Stimulated activated CD8-positive, alpha-beta memory T cell treated with anti-CD3 and anti-CD28 coated beads, Interleukin-7, amount 100 ng/mL, for 48 hours (primary cell): ENCODE measurements around the gene ZNF862.

Experiments
- DNase-seq, 2 donors: peaks; one replicate each; pipeline ENCODE4 v3.0.0-alpha.2; 2020; ENCODE audit warnings: low read depth in 1 of 2; ENCODE audit errors: extremely low read depth in 1 of 2

The ZNF862 gene

DNA sequence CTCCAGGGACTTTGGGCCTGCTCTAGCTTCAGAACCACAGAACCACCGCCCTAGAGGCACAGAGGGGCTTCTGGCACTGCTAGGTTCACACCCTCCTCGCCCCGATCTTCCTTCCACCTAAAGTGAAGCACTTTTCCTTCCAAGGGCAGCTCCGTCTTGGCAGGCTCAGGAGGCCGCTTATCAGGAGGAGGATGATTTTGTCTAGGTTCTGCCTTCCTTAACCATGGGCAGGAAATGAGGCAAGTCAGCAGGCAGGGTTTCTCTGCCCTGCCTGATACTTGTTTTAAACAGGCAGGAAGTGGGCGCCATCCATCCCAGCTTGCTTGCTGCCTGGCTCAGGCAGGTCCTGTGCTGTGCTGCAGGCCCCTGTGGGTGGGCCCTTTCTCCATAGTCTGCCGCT, 27.3 kb downstream of the ZNF862 start:
- no peak for DNase-seq

DNA sequence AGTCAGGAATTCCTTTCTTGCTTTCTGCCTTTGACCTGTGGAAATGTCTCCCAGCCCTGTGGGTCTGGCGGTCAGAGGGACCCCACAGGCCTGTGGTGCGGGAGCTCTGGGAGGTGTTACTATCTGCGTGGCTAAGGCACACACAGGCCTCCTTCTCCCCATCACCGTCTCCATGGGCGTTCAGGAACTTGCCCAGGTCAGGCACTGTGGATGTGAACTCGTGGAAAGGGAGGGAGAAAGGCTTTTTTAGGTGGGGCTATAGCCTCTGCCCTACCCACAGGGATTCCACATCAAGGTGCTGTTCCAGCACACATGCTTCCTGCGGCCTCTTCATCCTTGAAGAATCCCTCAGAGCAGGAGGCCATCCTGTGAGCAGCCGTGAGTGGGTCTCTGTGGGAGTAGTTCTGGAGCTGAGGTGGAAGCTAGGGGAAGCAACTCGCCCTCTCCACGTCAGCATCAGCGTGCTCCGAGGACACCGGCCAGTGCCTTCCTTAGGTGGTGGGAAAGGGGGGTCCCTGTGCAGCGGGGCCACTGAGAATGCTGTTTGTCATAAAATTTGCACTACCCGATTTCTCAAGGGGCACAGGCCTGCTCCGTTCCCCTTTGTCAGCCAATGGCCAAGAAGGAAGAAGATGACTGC, 28.1 kb downstream of the ZNF862 start:
- no peak for DNase-seq

DNA sequence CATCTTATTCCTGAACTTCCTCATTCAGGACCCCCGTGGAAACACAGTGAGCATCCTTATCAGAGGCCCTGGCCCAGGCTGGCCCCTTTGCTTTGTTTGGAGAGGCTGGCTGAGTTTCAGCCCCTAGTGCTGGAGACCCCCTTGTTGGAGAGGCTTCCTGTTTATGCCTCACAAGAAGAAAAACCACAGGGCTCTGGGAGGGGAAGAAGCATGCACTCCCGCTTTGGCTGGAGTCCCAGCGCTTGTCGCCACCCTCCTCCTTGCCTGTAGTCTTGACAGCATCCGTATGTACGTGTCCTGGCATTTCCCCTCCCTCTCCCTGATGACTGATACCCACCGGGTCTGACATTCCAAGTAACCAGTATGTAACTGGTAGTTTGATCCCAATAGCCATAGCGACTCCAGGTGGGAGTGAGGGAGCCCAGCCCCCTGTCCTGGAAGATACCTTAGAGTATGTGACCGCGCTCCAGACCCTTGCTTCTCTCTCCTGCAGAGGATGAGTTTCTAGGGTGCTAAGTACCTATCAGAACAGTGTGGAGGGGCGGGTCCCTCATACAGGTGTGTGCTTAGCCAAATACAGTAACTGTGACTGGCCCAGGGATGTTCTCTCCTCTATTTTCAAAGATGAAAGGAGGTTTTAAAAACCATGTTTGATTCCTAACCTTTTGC, 28.7 kb downstream of the ZNF862 start:
- no peak for DNase-seq

DNA sequence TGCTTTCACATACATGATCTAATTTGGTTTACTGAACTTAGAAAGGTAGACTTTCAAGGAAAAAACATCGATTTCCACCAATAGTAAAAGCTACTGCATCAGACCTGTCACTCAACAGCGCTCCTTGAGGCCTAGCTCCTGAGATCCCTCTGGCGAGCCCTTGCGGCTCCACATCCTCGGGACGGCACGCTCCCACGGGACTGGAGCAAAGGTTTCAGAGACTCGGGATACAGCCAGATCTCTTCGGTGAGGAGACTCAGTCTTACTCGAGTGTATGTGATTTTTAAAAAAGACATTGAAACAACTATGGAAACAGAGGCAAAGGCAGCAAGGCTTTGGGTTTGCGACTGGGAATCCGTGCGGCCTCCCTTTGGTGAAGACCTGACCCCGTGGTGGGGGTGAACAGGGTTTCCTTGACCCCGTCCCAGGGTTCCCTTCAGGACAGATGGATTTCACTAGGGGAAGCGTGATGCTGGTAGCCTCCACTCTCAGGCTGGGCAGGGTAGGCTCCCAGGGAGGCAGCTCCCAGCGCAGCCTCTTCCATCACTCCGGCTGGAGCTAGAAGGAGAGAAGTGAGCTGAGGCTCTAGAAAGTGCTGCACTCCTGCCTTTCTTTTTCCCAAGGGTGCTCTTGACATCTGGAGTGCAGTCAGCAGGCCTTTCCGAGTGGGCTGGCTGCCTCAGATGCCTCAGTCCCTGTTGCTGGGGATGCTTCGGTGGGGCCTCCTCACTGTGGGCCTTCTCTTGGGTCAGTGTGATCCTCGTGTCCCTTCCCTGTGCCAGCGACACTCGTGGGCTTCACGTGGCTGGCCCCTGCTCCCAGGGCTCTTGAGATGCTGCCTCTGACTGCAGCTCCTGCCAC, 29.8 kb downstream of the ZNF862 start:
- DNase-seq, result no peak

DNA sequence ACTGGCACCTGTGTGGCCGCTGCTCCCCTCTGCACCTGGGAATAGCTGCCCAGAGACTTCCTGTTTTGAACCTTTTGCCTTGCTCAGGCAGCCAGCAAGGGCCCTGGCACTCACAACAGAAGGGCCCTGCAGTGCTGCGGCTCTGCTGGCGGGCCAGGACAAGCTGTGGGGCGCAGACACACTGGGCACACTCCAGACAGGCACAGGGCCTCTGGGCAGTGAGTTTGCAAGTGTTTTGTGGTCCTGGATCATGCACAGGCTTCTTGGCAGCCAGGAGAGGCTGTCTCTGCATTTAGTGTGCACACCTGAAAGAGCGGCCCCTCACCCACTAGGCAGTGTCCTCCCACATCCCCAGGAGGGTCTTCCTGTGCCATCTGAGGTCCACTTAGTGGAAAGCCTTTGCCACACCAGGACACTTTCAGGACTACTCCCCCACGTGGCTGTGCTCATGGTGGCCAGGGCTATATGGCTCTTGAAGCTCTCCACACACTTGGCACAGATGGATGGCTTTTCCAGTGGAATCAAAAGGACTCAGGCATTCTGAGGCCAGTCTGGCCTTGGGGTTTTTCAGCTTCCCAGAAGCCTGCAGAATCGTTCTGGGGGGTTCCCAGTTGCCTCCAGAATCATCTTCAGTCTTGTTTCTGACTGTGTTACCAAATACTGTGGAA, 30.6 kb downstream of the ZNF862 start:
- DNase-seq, result no peak

DNA sequence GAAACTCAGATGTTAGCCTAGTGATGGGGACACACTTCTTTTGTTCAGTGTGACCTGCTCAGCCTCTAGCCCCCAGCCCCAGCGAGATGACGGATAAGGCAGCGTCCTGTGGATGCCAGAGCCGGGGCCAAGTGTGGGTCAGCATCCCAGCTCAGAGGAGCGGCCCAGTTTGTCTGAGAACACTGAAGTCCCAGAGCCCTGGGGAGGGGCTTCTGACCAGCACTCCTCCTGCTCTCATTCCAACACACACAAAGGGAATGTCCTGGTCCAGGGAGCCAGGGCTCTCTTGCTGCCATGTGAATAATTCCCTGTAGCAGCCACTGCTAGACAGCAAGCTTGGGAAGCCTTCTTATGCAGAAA, 31.1 kb downstream of the ZNF862 start:
- DNase-seq, result no peak

DNA sequence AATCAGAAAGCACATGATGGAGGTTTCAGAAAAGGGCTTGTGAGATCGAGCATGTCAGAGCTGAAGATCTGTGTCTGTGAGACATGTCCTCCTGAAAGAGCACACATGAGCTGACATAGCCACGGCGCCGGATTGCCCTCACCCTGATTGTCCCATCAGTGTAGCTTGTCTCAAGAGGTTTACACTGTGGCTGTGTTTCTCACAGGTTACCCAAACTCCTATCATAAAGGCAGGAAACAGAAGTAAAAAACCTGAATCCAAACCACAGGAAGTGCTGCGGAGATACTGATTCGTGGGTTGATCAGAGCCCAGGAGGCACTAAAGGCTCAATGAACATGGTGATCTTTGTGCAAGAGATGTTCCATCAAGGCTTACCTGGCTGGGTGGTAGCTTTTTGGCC, 31.7 kb downstream of the ZNF862 start:
- no peak for DNase-seq

DNA sequence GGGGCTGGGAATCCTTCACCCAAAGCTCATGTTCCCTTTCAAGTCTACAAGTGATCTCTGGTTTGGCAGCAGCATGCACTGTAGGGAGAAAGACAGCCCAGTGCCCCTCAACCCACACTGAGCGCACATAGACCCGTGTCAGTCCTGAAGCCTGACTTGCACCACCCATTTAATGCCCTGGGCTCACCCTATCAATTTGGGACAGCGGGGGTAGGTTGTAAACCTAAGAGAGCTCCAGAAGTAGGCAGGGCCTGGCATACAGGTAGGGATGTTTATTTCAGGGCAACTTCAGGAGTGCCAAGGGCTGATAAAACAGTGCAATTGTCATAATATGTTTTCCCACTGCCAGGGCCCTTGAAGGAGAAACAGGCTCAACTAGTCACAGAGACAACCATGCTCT, 32.1 kb downstream of the ZNF862 start:
- no peak for DNase-seq

DNA sequence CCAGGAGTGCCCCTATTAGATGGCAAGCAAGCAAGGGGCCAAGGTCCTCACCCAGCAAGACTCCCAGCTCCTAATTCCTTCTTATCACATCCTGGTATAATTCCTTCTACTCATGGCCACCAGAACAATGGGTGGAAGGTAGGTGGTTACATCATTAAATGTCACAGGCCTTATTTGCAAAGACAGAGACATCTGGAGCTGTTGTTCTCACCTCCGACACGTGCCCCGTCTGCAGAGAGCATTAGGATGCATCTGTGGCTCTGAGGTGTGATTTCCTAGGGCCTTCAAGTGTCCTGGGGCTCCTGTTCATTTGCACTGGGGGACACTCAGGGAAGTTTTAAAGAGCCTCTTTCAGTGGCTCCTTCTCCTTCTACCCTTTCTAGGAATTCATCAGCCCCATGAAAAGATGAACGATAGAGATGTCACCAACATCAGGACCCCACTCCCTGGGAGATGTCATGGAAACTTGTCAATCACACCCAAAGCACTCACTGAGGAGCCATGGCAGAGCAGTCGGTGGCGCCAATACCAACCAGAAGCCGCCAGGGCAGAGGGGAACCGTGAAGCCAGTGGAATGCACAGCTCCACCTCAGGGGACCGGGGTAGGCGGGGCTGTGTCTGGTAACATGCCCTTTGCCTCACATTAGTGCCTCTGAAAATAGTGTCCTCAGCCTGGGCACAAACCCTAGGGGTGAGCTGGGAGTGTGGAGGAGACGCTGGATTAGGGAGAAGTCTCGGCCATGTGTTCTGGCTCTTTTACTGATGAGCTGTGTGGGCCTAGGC, 32.7 kb downstream of the ZNF862 start:
- DNase-seq, result no peak

DNA sequence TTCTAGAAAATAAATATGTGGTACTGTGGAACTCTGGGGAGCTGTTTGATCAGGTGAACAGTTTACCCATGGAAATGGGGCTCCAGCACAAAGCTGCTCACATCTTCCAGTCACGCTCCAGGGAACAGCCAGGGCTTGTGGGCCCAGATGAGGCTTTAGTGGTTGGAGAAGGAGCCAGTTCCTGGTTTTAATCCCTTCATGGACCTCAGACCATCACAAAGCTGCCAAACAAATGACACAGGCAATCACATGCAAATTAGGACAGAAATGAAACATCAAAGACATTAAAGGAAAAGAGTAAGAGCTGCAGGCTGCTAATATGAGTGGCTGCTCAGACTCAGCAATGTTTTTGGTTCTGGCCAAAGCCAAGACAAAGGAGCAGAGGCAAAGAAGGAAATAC, 33.4 kb downstream of the ZNF862 start:
- DNase-seq, result no peak

DNA sequence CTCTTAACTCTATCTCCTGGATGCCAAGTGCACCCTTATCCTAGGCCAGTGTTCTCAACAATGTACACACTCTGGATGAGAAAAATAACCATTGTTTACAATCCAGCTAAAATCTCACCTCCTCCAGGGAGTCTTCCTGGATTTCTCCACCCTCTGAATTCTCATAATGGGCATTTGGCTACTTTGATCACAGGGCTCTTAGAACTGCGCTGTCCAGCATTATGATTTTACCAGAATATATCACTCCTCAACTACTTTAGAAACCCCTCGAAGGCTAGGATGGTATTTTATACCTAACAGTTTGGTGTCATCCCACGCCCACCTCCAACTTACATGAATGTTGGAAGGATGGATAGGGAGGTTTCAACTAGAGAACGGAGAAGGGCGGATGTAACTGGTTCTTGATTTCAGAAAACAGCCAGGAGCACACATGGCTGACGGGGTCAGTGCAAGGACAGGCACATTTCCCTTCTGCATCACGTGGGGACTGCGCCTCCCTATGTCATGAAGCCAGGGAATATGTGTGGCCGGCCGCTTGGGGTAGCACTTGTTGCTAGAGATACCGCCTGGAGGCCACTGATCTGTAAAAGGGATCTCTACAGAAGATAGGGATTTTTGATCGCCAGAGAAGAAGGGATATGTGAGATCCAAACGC, 34.4 kb downstream of the ZNF862 start:
- DNase-seq, result no peak

DNA sequence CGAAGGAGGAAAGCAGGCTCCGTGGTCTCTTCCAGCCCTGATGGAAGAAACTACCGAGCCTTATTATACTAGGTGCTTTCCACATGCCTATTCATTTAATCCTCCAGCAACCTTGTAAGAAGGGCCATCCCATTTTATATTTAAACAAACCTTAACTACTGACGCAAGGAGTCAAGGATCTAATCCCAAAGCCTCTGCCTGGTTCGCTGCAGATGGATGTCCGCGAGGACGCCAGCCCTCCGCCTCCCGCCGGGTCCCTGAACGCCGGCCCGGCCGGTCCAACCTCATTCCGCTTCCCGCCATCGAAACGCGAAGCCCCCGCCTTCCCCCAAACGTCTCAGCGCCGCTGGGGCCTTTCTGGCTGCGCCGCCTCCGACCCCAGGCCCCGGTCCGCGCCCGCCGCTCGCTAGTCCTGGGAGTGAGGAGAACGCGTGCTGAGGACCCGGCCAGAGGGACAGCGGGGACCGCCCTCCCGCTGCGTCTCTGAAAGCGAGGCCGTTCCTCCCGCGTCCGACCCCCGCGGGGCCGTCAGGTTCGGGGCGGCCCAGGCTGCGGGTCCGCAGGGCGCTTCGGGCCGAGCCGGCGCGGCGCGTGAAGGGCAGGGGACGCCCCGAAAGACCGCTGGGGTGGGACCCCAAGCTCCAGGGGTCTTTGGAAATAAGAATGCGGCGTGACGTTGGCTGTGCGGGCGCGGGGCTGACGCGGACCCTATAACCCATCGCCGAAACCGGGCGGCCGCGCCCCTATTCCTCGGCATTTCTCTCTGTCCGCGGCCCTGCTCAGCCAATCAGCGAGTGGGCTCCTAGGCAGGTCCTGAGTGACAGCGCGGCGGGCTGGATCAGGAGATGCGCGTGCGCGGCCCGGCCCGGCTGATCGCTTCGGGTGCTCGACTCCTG, 35.1 kb downstream of the ZNF862 start, which contains the start of gene ATP6V0E2:
TSS of gene ATP6V0E2 (plus strand) at position 896 of the 896 bp plus-strand sequence. CDS start 97 bp downstream, outside the sequence.
- peak; percentile 92 to 94 for DNase-seq

DNA sequence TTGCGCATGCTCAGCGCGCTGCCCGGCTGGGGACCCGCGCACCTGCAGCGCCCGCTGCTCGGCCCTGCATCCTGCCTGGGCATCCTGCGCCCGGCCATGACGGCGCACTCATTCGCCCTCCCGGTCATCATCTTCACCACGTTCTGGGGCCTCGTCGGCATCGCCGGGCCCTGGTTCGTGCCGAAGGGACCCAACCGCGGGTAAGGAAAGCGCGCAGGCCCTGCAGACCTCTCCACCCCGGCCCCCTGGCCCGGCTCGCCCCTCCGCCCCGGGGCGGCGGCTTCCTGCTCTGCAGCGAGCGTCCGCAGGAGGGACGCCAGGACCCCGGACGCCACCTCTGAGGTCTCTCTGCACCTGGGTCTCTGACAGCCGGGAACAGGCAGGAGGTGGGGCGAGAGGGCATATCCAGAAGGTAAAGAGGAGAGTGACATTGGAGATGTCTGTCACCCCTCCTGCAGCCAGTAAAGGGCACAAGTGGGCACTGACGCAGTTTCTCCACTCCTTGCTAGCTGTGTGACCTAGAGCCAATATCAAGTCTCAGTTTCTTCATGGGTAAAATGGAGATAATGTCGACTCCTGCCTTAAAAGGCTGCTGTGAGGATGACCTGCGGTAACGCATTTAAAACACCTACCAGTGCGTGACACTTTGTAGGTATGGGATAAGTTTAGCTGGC, 35.9 kb downstream of the ZNF862 start:
- no peak for DNase-seq

DNA sequence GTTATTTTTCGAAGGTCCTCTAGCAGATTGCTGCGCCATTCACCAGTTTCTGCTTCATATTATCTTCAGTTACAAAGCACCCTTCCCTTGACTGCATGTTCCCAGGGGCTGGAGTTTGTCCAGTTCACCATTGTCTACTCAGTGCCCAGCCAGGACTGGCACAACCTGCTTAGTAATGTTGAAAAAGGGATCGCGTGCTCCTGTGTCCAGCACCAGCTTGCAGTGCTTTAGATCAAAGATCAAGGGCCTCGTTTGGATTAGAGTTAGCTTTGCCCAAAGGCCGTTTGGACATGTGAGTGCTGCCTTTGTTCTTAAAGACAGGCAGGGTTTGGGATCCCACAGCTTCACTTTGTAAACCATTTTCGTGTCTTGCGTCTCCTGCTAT, 36.5 kb downstream of the ZNF862 start:
- DNase-seq, result no peak

DNA sequence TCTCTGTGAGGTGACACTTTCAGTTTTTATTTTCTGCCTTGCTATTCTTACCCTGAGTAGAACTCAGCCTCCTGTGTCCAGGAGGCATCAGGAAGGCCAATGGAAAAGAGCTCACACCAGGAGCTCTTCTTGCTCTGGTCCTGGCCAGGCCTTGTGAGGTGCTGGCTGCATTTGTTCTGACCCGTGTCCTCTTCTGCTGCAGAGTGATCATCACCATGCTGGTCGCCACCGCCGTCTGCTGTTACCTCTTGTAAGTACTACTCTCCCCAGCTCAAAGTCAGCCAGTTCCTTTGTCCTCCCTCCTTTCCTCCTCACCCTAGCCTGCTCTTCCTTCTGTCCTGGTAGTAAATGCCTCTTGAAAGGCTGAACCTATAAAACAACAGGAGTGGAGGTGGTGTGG, 37.2 kb downstream of the ZNF862 start:
- no peak for DNase-seq

DNA sequence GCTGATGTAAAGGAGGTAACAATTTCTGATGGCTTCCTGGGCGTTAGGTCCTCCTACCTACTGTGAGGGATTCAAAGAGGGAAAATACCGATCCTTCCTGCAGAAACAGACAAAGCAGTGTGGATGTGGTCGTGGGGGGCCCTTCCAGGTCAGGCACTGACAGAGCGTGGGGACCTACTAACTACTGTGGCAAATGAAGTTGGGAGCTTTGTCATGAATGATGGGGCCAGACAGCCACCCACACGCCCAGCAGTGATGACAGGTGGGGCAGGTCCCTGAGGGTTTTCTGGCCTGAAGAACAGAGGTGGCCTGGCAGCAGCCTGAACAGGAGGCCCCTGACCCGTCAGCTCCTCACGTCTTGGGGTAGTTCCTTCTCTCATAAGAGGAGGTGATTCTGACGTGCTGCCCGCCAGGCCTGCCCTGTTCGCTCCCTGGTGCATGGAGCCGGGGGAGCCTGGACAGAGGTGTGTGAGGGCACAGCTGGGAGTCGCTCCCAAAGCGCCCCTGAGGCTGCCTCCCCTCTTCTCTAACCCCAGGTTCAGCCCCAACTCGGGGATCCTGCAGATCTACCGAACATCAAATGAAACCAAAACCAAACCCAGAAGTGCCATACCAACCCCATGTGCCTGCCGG, 39.8 kb downstream of the ZNF862 start:
- DNase-seq, result no peak

DNA sequence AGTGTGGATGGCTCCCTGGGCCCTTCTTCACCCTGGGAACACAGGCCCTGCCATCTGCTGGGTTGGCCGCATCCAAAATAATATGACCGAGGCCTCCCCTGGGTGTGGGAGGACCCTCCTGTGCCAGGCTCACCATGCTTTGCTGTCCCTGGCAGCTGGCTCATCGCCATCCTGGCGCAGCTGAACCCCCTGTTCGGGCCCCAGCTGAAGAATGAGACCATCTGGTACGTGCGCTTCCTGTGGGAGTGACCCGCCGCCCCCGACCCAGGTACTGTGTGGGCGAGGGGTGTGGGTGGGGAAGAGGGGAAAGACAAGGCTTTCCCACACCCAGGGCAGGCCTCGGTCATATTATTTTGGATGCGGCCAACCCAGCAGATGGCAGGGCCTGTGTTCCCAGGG, 40.3 kb downstream of the ZNF862 start:
- no peak for DNase-seq

DNA sequence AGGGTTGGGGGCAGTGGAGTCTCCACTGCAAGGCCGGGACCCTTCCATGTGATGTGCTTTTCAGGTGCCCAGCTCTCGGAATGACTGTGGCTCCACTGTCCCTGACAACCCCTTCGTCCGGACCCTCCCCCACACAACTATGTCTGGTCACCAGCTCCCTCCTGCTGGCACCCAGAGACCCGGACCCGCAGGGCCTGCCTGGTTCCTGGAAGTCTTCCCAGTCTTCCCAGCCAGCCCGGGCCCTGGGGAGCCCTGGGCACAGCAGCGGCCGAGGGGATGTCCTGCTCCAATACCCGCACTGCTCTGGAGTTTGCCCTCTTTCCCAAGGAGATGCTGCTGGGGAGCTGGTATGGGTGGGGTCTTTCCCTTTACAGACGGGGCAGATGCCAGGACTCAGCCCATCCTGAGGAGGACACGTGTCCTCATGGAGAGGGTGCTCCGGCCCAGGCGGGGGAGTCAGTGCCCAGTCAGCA, 41.1 kb downstream of the ZNF862 start:
- no peak for DNase-seq
